HG03064 (cell line): ENCODE measurements around the gene ABCD3.
"Not testable (repeated sequence)": the region's sequence is repeated elsewhere in the genome, so short reads cannot be mapped to it uniquely, and the experiment has no call there.

Experiments used
- ATAC-seq: cut with Tn5 transposase; IDR thresholded peaks from one replicate; pipeline ENCODE4 v1.9.1; 2021; ENCODE audit warnings: low read depth; ENCODE audit not compliant: unreplicated experiment

Gene ABCD3

GRCh38 chr1:94543893-94544635 is 125.9 kb downstream of the ABCD3 start:
- ATAC-seq: no peak

- ATAC-seq: no peak
These were observed 126.7 kb downstream of the ABCD3 start for GRCh38 chr1:94544706-94545490.

DNA sequence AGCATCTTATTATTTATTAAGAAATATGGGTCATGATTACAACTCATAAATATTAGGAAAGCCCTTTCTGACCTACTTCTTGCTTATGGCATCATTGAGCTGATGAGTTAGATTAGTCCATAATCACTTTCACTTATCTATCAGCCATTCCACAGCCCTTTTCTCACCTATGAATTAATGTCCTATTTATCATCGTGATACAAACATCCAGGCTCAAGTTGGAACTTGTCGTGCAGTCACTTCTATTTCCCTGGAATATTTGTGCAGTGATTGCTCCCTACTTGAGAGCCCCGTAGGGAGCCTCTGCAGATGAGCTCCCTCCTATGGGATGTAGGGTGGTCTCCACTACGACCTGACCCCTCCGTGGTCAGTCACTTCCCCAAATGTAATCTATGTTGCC is 131.5 kb downstream of the ABCD3 start:
- no peak for ATAC-seq

- ATAC-seq: no peak
These were observed 132.2 kb downstream of the ABCD3 start for GRCh38 chr1:94550396-94550795.

DNA sequence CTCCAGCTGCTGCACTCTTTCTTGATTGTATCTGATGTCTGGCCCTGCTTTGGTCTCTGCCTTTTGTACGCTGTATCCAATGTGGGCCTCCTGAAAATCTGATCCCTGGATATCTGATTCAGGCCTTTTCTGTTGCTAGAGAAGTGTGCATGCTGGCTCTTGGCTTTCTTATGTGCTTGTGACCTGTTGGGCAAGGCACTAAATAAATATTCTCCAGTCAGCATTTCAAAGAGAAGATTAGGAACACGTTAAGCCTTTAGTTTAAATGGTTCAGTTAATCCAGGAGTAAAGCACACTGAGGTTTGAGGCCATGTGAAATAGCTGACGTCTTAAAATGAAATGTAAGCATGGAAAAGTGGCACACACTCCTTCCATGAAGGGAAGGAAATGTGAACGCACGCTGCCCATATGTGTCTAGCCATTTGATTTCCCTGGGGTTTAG is 132.6 kb downstream of the ABCD3 start:
- no peak for ATAC-seq

- no peak for ATAC-seq
These were observed 133.3 kb downstream of the ABCD3 start for GRCh38 chr1:94551449-94551848.

- ATAC-seq: no peak
These were observed 133.9 kb downstream of the ABCD3 start for GRCh38 chr1:94552071-94552586.

GRCh38 chr1:94553323-94553730 is 135.1 kb downstream of the ABCD3 start:
- no peak for ATAC-seq

DNA sequence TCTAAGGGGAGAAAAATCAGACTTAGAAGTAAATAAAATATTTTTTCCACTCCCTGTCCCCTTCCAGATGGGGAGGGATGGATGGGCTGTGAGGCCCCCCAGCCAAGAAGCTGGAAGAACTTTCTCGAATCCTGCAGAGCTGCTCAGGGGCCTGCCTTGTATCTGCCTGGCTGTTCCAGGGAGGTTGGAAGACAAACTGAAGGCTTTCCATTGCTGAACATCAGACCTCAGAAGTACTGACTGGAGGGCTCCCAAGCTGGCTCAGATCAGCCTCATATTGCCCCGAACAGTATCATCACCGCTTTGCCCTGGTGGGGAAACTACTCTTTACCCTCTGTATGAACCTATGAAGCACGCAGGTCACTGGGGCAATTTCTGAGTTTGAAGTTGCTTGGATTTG is 135.7 kb downstream of the ABCD3 start:
- no peak for ATAC-seq

DNA sequence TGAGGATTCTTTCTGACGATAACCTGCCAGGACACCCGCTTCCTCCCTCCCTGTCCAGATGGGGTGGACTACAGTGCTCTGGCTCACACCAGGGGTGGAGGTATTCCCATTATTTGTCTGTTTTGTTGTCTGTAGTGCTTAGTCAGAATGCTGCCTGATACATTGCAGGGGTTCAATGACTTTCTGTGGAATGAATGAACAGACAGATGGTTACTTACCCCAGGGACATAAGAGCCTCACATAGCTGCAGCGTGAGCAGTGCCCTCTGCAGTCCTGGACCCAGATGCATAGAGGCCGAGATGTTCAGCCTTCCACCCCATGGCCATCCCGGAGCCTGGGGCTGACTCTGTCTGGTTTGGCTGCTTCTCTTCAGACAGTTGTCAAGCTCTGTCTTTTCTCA is 136.4 kb downstream of the ABCD3 start:
- no peak for ATAC-seq

GRCh38 chr1:94555091-94555490 is 136.9 kb downstream of the ABCD3 start:
- ATAC-seq: no peak

DNA sequence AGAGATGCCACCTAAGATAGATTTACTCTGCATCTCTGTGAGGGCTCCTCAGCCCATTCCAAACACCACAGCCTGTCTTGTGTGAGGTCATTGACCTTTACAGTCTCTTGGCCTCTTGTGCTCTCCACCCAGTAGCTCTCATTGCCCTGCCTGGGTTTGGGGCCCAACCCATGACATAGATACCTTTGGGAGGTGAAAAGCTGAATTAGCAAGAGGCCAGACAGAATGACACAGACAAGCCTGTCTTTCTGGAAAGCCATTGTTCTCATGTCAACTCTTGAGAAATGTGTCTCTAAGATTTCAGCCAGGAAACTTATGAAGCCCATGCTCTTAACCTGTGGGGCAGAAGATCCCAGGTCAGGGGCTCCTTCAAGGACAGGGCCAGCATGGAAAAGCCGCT is 141.7 kb downstream of the ABCD3 start:
- no peak for ATAC-seq

DNA sequence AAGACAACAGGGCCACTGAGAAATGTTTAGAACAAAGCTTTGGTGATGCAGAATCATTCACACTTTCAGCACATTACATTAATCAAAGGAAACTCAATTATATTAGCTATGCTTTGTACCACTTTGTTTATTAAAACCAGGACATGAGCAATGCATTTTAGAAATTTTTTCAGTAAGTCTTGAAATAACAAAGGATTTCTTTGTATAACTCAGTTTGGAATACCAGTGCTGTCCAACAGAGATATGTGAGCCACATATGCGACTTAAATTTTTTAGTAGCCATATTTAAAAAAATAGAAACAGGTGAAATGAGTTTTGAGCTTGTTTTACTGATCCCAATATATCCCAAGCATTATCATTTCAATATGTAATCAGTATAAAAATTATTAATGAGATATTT is 142.1 kb downstream of the ABCD3 start:
- ATAC-seq: no peak

- no peak for ATAC-seq
These were observed 144.5 kb downstream of the ABCD3 start for GRCh38 chr1:94562519-94563260.

DNA sequence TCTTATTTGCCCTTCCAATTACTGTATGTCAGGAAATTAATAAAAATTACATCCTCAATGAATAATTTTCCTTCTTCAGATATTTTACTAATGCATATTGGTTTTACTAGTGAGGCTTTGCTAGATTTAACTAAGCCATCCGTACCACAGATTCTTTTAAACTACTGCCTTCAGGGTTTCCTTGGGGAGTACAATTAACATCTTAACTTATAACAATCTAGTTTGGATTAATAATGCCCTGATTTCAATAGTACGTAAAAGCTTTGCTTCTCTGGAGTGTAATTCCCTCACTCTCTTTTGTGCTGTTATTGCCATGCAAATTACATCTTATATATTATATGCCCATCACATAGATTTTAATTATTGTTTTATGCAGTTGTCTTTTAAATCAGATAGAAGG is 147.7 kb downstream of the ABCD3 start:
- no peak for ATAC-seq

GRCh38 chr1:94566436-94566835 is 148.2 kb downstream of the ABCD3 start:
- ATAC-seq: not testable (repeated sequence)

GRCh38 chr1:94567975-94568607 is 149.9 kb downstream of the ABCD3 start:
- not testable (repeated sequence) for ATAC-seq
